CD4-positive, alpha-beta T cell (primary cell): ENCODE results near the gene CUEDC1. TPM values are rescaled to one million over a fixed set of nuclear protein-coding genes. Genes with fewer than 3 reads are reported as not detected.

Experiments
- ATAC-seq: fragments of 200-7000 bp; cut with Tn5 transposase; one replicate; pipeline ENCODE4 v1.10.0; 2022; ENCODE audit warnings: mild to moderate bottlenecking; ENCODE audit not compliant: poor library complexity
- CTCF ChIA-PET: fragments of 350-600 bp; sonication (Branson Sonifier 250); formaldehyde crosslinking; loops from one replicate; lab custom pipeline; 2021; ENCODE audit warnings: antibody characterized with exemption, inconsistent platforms; lab: Charles Lee
- POLR2A ChIA-PET: fragments of 350-600 bp; sonication (Branson Sonifier 250); formaldehyde crosslinking; loops from one replicate; lab custom pipeline; 2021; ENCODE audit warnings: antibody characterized with exemption, inconsistent platforms; lab: Charles Lee
- DNase-seq, 14 experiments: peaks; one replicate each; pipeline ENCODE4 v3.0.0-alpha.2; 2013 to 2020; ENCODE audit warnings: mixed read lengths in 2 of 14
- H3K27ac ChIP-seq, 2 donors: one replicate each; pipeline versions ENCODE4 v1.5.1 to v1.7.0; 2013; ENCODE audit warnings: low read length in 2 of 2, low read depth in 1 of 2, mild to moderate bottlenecking in 1 of 2
- H3K27me3 ChIP-seq, 2 experiments: 1 replicate in 1 of 2; 2 replicates in 1 of 2; pipeline versions ENCODE4 v1.6.1 to v1.7.0; 2013; ENCODE audit warnings: low read length in 2 of 2, control low read depth in 1 of 2, mild to moderate bottlenecking in 1 of 2, moderate library complexity in 1 of 2; ENCODE audit not compliant: insufficient read depth in 2 of 2, control insufficient read depth in 1 of 2
- H3K36me3 ChIP-seq: one replicate; pipeline ENCODE4 v1.6.1; 2013; ENCODE audit warnings: low read length, control low read depth; ENCODE audit not compliant: insufficient read depth
- H3K4me1 ChIP-seq: one replicate; pipeline ENCODE4 v1.6.1; 2013; ENCODE audit warnings: low read length, control low read depth; ENCODE audit not compliant: insufficient read depth
- H3K4me3 ChIP-seq: one replicate; pipeline ENCODE4 v1.5.1; 2013; ENCODE audit warnings: mild to moderate bottlenecking, low read length, moderate library complexity
- H3K9me3 ChIP-seq, 2 experiments: 1 replicate in 1 of 2; 2 replicates in 1 of 2; pipeline versions ENCODE4 v1.6.1 to v1.7.0; 2013; ENCODE audit warnings: low read length in 2 of 2, mild to moderate bottlenecking in 2 of 2, control low read depth in 1 of 2, moderate library complexity in 1 of 2; ENCODE audit not compliant: control insufficient read depth in 1 of 2, insufficient read depth in 1 of 2
- H3K27ac Mint-ChIP-seq: one replicate; pipeline ENCODE4 v1.8.0; 2020; ENCODE audit warnings: mixed read lengths
- H3K27me3 Mint-ChIP-seq: one replicate; pipeline ENCODE4 v1.8.0; 2021; ENCODE audit warnings: mixed read lengths
- H3K36me3 Mint-ChIP-seq: one replicate; pipeline ENCODE4 v1.8.0; 2021; ENCODE audit warnings: low read depth, mixed read lengths
- H3K4me1 Mint-ChIP-seq: one replicate; pipeline ENCODE4 v1.8.0; 2021; ENCODE audit warnings: low read depth, mixed read lengths
- H3K4me3 Mint-ChIP-seq: one replicate; pipeline ENCODE4 v1.8.0; 2020; ENCODE audit warnings: mild to moderate bottlenecking, mixed read lengths
- H3K9me3 Mint-ChIP-seq: one replicate; pipeline ENCODE4 v1.8.0; 2020; ENCODE audit warnings: mixed read lengths
- intact Hi-C, 2 experiments: fragments of 100-400 bp; cut with DNase I in 1 of 2; cut with micrococcal nuclease in 1 of 2; formaldehyde crosslinking; loops; one replicate each; pipeline versions ENCODE4 v1.15.1 to v1.9.0; 2023 to 2025; cut with DNase I, micrococcal nuclease
- total RNA-seq, 174 experiments: library from RNA in 2 of 174; stranded (reverse) in 2 of 174; gene quantifications; one replicate each; pipeline ENCODE4 v1.2.3 and lab custom pipeline; 2021 to 2026
- TF ChIP-seq, protein P1 (sequence below): fragments of 200-600 bp; IDR thresholded peaks from one replicate; pipeline ENCODE4 v1.8.0; 2022; ENCODE audit warnings: antibody characterized with exemption, mild to moderate bottlenecking

The CUEDC1 gene
- total RNA-seq, 2 experiments from 2014 or later = 0.41 to 1.0 TPM

DNA sequence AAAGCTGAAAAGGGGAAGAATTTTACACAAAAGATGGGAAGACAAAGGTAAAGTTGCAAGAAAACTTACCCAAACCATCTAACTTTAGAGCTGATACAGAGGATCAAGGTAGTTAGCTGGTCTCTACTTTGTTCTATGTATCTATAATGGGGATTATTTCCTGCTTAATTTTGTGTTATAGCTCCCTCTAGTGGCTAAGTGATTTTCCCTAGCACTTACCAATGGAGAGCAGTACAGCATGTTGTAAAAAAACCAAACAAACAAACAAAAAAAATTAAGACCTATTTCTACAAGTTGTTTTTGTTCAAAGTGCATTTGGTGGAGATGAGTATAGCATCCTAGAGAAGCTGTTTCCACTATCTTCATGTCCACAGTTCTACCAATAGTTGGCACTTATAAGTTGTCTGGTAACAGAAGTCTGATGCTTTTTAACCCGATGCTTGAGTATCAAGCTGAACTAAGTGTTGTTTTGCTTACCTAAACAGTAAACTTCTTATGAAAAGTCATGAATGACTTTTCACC is 44.3 kb upstream of the CUEDC1 start:
- peak overlapping the region; percentile 20 for H3K4me3 Mint-ChIP-seq
- peaks cover 43% of the 10 kb centered on the region for H3K36me3 ChIP-seq
- intact Hi-C loops = loop anchor here (1.0 to 10.0 kb wide), 10 partner anchors 83 to 1705 kb away; partner anchors contain the start of genes MSI2 (in 2 of the 2), C17orf67 (in 1 of the 2), DGKE (in 1 of the 2) and MTMR4 (in 1 of the 2)
- H3K4me1 Mint-ChIP-seq = peaks cover 65% of the 10 kb centered on the region
- ChIA-PET CTCF (interaction anchor here (0.8 to 3.5 kb wide), 17 partner anchors 9 to 911 kb away, joined by 3 to 21 read pairs (median 5); partner anchors contain the start of gene MRPS23), POLR2A (interaction anchor here (0.9 to 4.0 kb wide), 13 partner anchors 8 to 150 kb away, joined by 3 to 18 read pairs (median 6); partner anchors contain the start of genes CUEDC1, DYNLL2, MRPS23 and SRSF1)
- no peaks in the 10 kb centered on the region for H3K27me3 ChIP-seq
- H3K27ac ChIP-seq = peak overlapping the region in 1 of 2 donors; percentile 17
- peak; percentile 70 for ATAC-seq
- H3K4me1 ChIP-seq = peaks cover 14% of the 10 kb centered on the region
- TF ChIP-seq, protein P1, sequence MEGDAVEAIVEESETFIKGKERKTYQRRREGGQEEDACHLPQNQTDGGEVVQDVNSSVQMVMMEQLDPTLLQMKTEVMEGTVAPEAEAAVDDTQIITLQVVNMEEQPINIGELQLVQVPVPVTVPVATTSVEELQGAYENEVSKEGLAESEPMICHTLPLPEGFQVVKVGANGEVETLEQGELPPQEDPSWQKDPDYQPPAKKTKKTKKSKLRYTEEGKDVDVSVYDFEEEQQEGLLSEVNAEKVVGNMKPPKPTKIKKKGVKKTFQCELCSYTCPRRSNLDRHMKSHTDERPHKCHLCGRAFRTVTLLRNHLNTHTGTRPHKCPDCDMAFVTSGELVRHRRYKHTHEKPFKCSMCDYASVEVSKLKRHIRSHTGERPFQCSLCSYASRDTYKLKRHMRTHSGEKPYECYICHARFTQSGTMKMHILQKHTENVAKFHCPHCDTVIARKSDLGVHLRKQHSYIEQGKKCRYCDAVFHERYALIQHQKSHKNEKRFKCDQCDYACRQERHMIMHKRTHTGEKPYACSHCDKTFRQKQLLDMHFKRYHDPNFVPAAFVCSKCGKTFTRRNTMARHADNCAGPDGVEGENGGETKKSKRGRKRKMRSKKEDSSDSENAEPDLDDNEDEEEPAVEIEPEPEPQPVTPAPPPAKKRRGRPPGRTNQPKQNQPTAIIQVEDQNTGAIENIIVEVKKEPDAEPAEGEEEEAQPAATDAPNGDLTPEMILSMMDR = peak; percentile 90
- H3K36me3 Mint-ChIP-seq = peaks cover 47% of the 10 kb centered on the region
- no peak overlapping the region for H3K4me3 ChIP-seq
- no peaks in the 10 kb centered on the region for H3K27me3 Mint-ChIP-seq
- peak in 3 of 14 experiments; percentile 79 to 85 (median 84) for DNase-seq
- H3K9me3 Mint-ChIP-seq = no peaks in the 10 kb centered on the region
- H3K9me3 ChIP-seq = no peaks in the 10 kb centered on the region
- peak overlapping the region; percentile 60 for H3K27ac Mint-ChIP-seq

DNA sequence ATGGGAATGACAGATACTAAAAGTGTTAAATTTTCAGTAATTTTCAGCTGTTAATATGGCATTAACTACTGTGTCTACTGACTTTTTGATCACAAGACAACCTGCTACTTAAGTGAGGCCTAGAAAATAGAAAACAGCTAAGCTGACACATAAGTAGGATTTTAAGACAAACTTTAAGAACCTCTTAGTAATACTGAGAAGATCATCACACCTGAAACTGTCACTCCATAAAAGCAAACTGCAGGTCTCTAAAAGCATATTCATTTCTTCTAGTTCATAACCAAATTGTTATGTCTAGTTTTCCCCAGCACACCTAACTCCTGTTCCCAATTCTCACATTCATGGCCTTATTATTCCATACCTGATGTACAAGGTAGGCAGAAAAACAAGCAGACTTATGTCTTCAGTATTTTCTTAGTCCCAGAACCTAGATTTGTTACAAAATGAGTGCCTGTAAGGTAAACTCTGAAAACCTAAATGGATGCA is 43.8 kb upstream of the CUEDC1 start:
- H3K36me3 ChIP-seq = peaks cover 38% of the 10 kb centered on the region
- ATAC-seq (no peak), DNase-seq (no peak)
- peak overlapping the region; percentile 60 for H3K27ac Mint-ChIP-seq
- no peaks in the 10 kb centered on the region for H3K9me3 ChIP-seq
- peaks cover 65% of the 10 kb centered on the region for H3K4me1 Mint-ChIP-seq
- no peaks in the 10 kb centered on the region for H3K9me3 Mint-ChIP-seq
- H3K4me3 ChIP-seq = no peak overlapping the region
- intact Hi-C loops = loop anchor here (1.0 to 10.0 kb wide), 7 partner anchors 82 to 744 kb away; partner anchors contain the start of gene MSI2 (in 1 of the 2)
- TF ChIP-seq, protein P1 = no peak
- POLR2A ChIA-PET = interaction anchor here (0.9 to 4.0 kb wide), 13 partner anchors 8 to 149 kb away, joined by 3 to 18 read pairs (median 6); partner anchors contain the start of genes CUEDC1, DYNLL2, MRPS23 and SRSF1
- no peaks in the 10 kb centered on the region for H3K27me3 Mint-ChIP-seq
- peaks cover 14% of the 10 kb centered on the region for H3K4me1 ChIP-seq
- peak overlapping the region in 1 of 2 donors; percentile 17 for H3K27ac ChIP-seq
- CTCF ChIA-PET = interaction anchor here (0.8 to 3.5 kb wide), 17 partner anchors 9 to 910 kb away, joined by 3 to 21 read pairs (median 5); partner anchors contain the start of gene MRPS23
- peaks cover 42% of the 10 kb centered on the region for H3K36me3 Mint-ChIP-seq
- H3K27me3 ChIP-seq = no peaks in the 10 kb centered on the region
- H3K4me3 Mint-ChIP-seq = no peak overlapping the region

DNA sequence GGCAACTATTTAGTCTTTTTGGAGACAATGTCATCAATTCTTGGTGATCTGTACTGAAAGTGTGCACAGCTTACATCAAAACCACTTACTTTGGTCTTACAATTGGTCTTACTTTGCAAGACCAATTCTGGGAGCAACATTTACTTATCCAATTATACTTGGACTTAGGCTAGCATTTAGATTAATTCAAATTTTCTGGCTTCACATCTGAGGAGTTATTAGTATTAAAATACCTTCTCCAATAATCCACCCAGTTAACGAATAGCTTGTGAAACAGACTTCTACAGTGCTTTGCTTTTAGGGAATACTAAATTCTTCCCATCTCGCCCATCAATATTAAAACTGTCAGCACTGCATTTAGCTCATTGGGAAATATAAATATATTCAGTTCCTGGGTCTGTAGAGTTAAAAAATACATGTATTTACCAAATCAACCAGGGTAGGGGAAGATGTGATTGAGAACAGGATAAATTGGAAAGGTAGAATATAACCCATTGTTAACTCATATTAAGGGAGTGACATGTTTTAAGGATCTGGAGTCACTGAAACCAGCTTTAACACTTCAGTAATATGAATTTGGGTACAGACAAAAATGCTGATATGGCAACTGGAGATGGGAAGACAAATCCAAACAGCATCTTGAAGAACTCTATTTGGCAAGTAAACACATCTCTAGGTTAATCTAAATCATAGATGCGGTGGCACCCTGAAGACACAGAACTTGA is 42.0 kb upstream of the CUEDC1 start:
- intact Hi-C loops = loop anchor here (2.0 to 10.0 kb wide), 4 partner anchors 116 to 742 kb away; partner anchors contain the start of gene MSI2 (in 1 of the 2)
- TF ChIP-seq, protein P1 = no peak
- H3K27me3 Mint-ChIP-seq = no peaks in the 10 kb centered on the region
- H3K4me1 Mint-ChIP-seq = peaks cover 63% of the 10 kb centered on the region
- ATAC-seq = no peak
- Histone ChIP-seq H3K9me3 (no peaks in the 10 kb centered on the region), H3K4me3 (no peak overlapping the region), H3K4me1 (peaks cover 15% of the 10 kb centered on the region), H3K36me3 (peaks cover 19% of the 10 kb centered on the region), H3K27me3 (no peaks in the 10 kb centered on the region), H3K27ac (no peak overlapping the region)
- DNase-seq = no peak
- no peaks in the 10 kb centered on the region for H3K9me3 Mint-ChIP-seq
- H3K36me3 Mint-ChIP-seq = peaks cover 24% of the 10 kb centered on the region
- H3K27ac Mint-ChIP-seq = peak overlapping the region; percentile 5
- CTCF ChIA-PET = interaction anchor here (0.6 to 3.5 kb wide), 5 partner anchors 15 to 139 kb away, joined by 3 to 21 read pairs (median 3); partner anchors contain the start of gene CUEDC1
- POLR2A ChIA-PET = interaction anchor here (0.6 to 2.6 kb wide), 5 partner anchors 9 to 178 kb away, joined by 3 to 22 read pairs (median 10); partner anchors contain the start of genes MRPS23, SRSF1 and VEZF1
- H3K4me3 Mint-ChIP-seq = no peak overlapping the region
